Urinary bladder (tissue), 4 donors: ENCODE measurements around the gene UCMA. TPM values are rescaled to one million over a fixed set of nuclear protein-coding genes. Genes with fewer than 3 reads are reported as not detected.
"Not testable (repeated sequence)": the region's sequence is repeated elsewhere in the genome, so short reads cannot be mapped to it uniquely, and the experiment has no call there.

Experiments used
- DNase-seq: peaks from one replicate; pipeline ENCODE4 v3.0.0-alpha.2; 2015; ENCODE audit errors: extremely low spot score
- H3K27ac ChIP-seq: one replicate; pipeline ENCODE4 v1.5.1; 2013; ENCODE audit warnings: low read depth, mild to moderate bottlenecking, moderate library complexity
- H3K36me3 ChIP-seq: one replicate; pipeline ENCODE4 v1.6.1; 2013; ENCODE audit warnings: mild to moderate bottlenecking, moderate library complexity; ENCODE audit not compliant: insufficient read depth
- H3K4me1 ChIP-seq: one replicate; pipeline ENCODE4 v1.6.1; 2013; ENCODE audit warnings: mild to moderate bottlenecking, moderate library complexity; ENCODE audit not compliant: insufficient read depth
- H3K4me3 ChIP-seq: one replicate; pipeline ENCODE4 v1.5.1; 2013; ENCODE audit warnings: low read depth, low read length
- WGBS: extraction: QIAGEN DNeasy Blood & Tissue Kit; methylation state at CpG from one replicate; pipeline ENCODE4 v1.1.7; 2013; 5-methylcytosine and 5-hydroxymethylcytosine counted together
- polyA plus RNA-seq: library from polyadenylated mRNA; stranded (reverse); fragments of 200-250 nt; gene quantifications from one replicate; pipeline ENCODE4 v1.2.3, GENCODE V29; 2013
- total RNA-seq: library from RNA; depleted of rRNA; stranded (reverse); fragments of >200 nt; gene quantifications from one replicate; pipeline ENCODE4 v1.2.3, GENCODE V29; 2014
- donor health status: healthy with polysubstance abuse.
- donor health status: healthy.

The UCMA gene, protein sequence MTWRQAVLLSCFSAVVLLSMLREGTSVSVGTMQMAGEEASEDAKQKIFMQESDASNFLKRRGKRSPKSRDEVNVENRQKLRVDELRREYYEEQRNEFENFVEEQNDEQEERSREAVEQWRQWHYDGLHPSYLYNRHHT
- not detected for total RNA-seq
- polyA plus RNA-seq, result not detected

DNA sequence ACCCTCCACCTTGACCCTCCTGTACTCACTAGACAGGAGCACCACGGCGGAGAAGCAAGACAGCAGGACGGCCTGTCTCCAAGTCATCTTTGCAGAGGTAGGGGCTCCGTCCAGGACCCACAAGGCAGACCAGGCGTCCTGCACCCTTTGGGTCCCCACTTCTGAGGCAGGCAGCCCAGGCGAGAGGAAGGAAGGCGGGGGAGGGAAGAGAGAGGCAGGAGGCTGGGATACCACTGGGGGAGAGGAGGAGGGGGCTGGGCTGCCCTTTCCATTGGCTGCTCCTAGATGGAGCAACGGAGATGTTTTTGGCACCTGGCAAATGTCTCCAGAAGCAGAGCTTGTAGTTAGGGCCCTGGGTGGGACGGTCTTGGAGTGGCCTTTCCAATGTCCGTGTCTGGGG is at the start of gene UCMA:
TSS of gene UCMA (minus strand) at position 203 of the 400 bp plus-strand sequence. CDS start at position 87, 116 bp downstream.
- no peaks in the 10 kb centered on the region for H3K36me3 ChIP-seq
- DNase-seq, result no peak
- H3K27ac ChIP-seq, result no peak within 1 kb of the TSS
- H3K4me3 ChIP-seq, result no peak within 1 kb of the TSS
- 52% methylated on average over 10 of the region's 10 CpGs for WGBS
- H3K4me1 ChIP-seq, result no peaks in the 10 kb centered on the region

- H3K36me3 ChIP-seq, DNase-seq, H3K4me3 ChIP-seq, H3K27ac ChIP-seq, H3K4me1 ChIP-seq: not testable (repeated sequence)
- 91% methylated on average over 6 of the region's 6 CpGs for WGBS
These were observed 48.2 kb upstream of the UCMA start for GRCh38 chr10:13282348-13282747.

DNA sequence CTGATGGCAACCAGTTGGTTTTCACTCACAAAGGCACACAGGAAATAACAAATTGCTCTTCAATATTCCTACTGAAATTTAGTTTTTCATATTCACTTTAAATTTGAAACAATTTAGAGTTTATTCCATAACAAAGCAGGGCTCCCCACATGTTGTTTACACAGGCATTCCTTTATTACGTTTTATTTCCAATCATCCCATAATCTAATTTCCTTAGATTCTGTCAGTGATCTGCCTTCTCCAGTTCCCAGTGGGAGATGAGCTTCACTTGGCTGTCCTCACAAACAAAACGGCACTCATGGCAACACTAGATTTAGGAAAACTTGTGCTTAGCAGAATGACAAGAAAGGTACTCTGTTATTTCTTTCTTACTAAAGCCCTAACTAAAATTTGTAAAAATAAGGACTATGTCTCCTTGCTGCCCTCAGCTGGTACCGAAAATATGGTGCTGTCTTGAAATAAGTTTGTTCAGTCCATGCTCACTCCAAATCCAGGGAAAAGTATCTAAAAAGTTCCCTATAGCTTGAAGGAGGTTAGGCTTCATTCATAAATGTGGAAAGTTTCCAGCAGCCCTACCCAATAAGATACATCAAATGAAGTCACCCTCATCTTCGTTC is 42.7 kb upstream of the UCMA start:
- Histone ChIP-seq H3K4me1 (no peaks in the 10 kb centered on the region), H3K27ac (no peak overlapping the region), H3K4me3 (no peak overlapping the region), H3K36me3 (peaks cover 1% of the 10 kb centered on the region)
- DNase-seq, result no peak
- WGBS, result 52% methylated on average over 4 of the region's 4 CpGs

- 98% methylated on average over 11 of the region's 11 CpGs for WGBS
- H3K36me3 ChIP-seq, DNase-seq, H3K27ac ChIP-seq, H3K4me3 ChIP-seq, H3K4me1 ChIP-seq: not testable (repeated sequence)
These were observed 42.0 kb upstream of the UCMA start for GRCh38 chr10:13276146-13276545.

- no peaks in the 10 kb centered on the region for H3K36me3 ChIP-seq
- no peaks in the 10 kb centered on the region for H3K4me1 ChIP-seq
- H3K27ac ChIP-seq, result no peak overlapping the region
- no peak overlapping the region for H3K4me3 ChIP-seq
- WGBS, result 29% methylated on average over 12 of the region's 12 CpGs
- DNase-seq, result peak; percentile 64
These were observed 38.0 kb upstream of the UCMA start for GRCh38 chr10:13272164-13272571.

GRCh38 chr10:13271552-13272163 is 37.5 kb upstream of the UCMA start:
- Histone ChIP-seq H3K27ac (peak overlapping the region; percentile 28), H3K4me1 (no peaks in the 10 kb centered on the region), H3K36me3 (no peaks in the 10 kb centered on the region), H3K4me3 (no peak overlapping the region)
- no peak for DNase-seq
- 47% methylated on average over 14 of the region's 14 CpGs for WGBS

DNA sequence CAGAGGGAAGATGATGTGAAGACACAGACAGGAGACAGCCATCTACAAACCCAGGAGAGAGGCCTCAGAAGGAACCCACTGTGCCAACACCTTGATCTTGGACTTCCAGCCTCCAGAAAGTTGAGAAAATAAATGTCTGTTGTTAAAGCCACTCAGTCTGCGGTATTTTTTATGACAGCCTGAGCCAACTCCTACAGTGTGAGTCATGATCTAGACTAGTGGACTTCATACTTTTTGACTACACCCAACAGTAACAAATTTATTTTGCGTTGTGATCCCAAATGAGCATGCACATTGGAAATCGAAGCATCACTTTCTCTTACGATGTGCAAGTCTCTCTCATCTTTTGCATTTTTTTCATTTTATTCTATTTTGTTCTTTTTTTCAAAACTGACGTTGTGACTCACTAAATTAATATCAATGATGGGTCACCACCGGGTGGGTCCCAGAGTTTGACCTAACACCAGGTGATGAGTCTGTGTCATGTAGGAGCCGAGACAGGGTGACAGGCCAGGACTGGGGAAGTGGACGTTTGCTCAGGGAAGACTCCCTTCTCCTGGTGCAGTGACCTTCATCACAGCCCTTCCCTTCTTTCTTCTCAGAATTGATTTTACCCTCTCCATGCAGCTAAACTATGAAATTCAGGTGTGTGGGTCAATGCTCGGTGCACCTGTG is 36.8 kb upstream of the UCMA start:
- H3K4me3 ChIP-seq, result no peak overlapping the region
- no peak for DNase-seq
- no peaks in the 10 kb centered on the region for H3K4me1 ChIP-seq
- WGBS, result 75% methylated on average over 9 of the region's 9 CpGs
- no peaks in the 10 kb centered on the region for H3K36me3 ChIP-seq
- H3K27ac ChIP-seq, result no peak overlapping the region

DNA sequence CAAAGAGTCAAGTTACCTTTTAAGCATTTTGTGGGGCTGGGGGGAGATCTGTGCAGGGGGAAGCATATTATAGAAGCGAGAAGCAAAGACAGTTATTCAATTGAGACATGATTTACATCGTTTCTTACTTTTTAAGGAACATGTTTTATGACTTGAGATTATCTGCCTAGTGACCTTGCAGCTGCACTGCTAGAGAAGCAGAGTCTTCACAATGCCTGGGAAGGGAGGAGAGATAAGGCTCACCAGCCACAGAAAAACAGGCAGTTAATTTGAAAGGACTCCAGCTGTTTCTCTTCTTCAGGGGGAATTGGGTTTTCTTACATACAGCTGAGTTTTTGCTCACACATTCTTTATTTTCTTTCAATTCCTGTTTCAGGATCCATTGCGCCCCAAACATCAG is 34.7 kb upstream of the UCMA start:
- 10% methylated on average over 3 of the region's 3 CpGs for WGBS
- no peak overlapping the region for H3K4me3 ChIP-seq
- H3K36me3 ChIP-seq, result no peaks in the 10 kb centered on the region
- no peak for DNase-seq
- H3K4me1 ChIP-seq, result no peaks in the 10 kb centered on the region
- no peak overlapping the region for H3K27ac ChIP-seq

GRCh38 chr10:13268310-13268709 is 34.1 kb upstream of the UCMA start:
- H3K36me3 ChIP-seq, result no peaks in the 10 kb centered on the region
- no peak for DNase-seq
- no peaks in the 10 kb centered on the region for H3K4me1 ChIP-seq
- H3K4me3 ChIP-seq, result no peak overlapping the region
- H3K27ac ChIP-seq, result no peak overlapping the region
- WGBS, result 73% methylated on average over 4 of the region's 4 CpGs

DNA sequence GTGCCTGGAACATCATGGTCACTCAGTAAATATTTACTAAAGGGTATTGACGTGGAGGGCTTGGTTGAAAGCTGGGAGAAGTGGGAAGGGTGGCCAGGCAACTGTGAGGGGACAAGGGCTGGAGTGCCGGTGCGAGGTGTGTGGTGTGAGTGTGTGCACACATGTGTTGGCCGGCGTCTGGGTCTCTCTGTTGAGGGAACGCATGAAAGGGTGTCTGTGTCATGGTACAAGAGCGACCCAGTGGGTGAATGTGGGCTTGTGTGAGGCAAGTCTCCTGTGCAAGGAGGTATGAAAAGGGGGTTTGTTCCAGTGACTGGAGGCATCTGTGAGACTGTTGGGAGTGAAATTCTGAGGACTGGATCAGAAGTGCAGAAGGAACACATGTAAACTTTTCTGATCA is 29.4 kb upstream of the UCMA start:
- H3K4me3 ChIP-seq, result no peak overlapping the region
- H3K4me1 ChIP-seq, result no peaks in the 10 kb centered on the region
- no peak for DNase-seq
- no peaks in the 10 kb centered on the region for H3K36me3 ChIP-seq
- H3K27ac ChIP-seq, result no peak overlapping the region
- 80% methylated on average over 7 of the region's 7 CpGs for WGBS

DNA sequence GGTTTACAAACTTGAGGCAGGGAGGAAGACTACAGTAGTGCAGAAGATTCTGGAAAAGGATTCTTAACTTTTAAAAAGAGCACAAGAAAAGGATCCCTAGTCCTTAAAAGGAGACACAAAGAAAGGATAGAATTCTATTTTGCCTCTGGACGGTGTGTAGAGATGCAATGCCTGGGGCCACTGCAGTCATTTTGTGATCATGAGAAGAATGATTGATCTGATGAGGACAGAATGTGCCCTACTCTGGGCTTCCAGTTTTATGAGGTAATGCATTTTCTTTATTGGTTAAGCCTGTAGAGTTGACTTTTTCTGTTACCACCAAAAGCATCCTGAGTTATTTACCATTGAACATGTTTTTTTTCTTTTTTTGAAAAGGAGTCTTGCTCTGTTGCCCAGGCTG is 28.3 kb upstream of the UCMA start:
- DNase-seq, result no peak
- Histone ChIP-seq H3K4me3 (no peak overlapping the region), H3K36me3 (no peaks in the 10 kb centered on the region), H3K27ac (no peak overlapping the region), H3K4me1 (no peaks in the 10 kb centered on the region)
- WGBS, result 92% methylated on average over 1 of the region's 1 CpG

DNA sequence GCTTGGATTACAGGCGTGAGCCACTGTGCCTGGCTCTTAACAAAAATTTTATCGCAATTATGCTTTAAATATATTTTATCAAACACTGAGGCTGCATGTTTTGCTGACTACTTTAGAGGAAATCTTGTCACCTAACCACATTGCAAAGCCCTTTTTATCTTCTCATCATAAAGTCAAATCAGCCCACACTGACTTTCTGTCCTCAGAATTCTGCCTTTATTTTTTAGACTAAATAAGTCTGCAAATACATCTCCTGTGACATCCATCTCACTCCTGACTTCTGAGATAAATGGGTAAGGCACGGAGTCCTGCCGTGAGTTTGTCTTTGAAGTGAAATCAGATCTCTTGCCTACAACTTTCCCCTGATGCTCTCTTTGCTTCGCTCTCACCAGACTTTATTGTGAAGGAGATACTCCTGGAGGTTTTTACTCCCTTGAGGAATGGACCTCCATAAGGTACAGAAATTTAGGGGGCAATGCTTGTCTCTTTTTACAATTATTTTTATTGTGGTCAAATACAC is 23.5 kb upstream of the UCMA start:
- H3K27ac ChIP-seq, result no peak overlapping the region
- DNase-seq, result no peak
- WGBS, result 68% methylated on average over 5 of the region's 5 CpGs
- no peak overlapping the region for H3K4me3 ChIP-seq
- H3K4me1 ChIP-seq, result no peaks in the 10 kb centered on the region
- no peaks in the 10 kb centered on the region for H3K36me3 ChIP-seq

DNA sequence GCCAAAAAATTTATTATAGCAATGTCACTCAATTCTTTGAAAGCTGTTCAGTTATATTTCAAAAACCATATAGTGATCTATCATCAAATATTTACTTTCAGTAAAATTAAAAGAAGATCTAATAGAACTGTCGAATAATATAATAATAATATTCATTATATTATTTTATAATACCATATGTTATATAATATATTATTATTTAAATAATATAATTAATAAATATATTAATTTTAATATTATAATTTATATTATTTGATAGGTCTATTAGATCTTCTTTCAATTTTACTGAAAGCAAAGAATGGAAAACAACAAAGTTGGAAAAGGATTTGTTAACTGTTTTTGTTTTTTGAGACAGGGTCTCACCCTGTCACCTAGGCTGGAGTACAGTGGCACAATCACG is 22.5 kb upstream of the UCMA start:
- H3K4me1 ChIP-seq, result no peaks in the 10 kb centered on the region
- no peak overlapping the region for H3K27ac ChIP-seq
- H3K4me3 ChIP-seq, result no peak overlapping the region
- WGBS, result 90% methylated on average over 2 of the region's 2 CpGs
- DNase-seq, result no peak
- no peaks in the 10 kb centered on the region for H3K36me3 ChIP-seq

DNA sequence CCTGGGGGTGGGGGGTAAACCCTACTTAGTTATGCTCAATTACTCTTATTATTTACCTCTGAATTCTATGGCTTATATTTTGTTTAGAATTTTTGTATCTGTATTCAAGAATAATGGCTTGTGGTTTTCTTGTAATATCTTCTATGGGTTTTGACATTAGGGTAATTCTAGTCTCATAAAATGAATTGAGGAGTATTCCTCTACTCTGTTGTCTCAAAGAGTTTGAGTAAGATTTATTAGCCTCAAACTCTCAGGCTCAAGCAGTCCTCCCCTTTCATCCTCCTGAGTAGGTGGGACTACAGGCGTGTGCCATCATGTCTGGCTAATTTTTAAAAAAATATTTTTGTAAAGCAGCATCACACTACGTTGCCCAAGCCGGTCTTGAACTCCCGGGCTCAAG is 19.6 kb upstream of the UCMA start:
- WGBS, result 88% methylated on average over 4 of the region's 4 CpGs
- Histone ChIP-seq H3K36me3 (no peaks in the 10 kb centered on the region), H3K27ac (no peak overlapping the region), H3K4me3 (no peak overlapping the region), H3K4me1 (no peaks in the 10 kb centered on the region)
- DNase-seq, result no peak
